ENCODE data around the gene ATXN3. TPM values are rescaled to one million over a fixed set of nuclear protein-coding genes. Genes with fewer than 3 reads are reported as not detected.

The ATXN3 gene
- total RNA-seq: 4.6 and 17.0 TPM in 2 replicates

GRCh38 chr14:92106143-92106926 lies at the start of gene ATXN3:
Gene ATXN3, minus strand, starts transcription at chr14:92106582. Its CDS starts 30 bp downstream, at chr14:92106552.

DNA sequence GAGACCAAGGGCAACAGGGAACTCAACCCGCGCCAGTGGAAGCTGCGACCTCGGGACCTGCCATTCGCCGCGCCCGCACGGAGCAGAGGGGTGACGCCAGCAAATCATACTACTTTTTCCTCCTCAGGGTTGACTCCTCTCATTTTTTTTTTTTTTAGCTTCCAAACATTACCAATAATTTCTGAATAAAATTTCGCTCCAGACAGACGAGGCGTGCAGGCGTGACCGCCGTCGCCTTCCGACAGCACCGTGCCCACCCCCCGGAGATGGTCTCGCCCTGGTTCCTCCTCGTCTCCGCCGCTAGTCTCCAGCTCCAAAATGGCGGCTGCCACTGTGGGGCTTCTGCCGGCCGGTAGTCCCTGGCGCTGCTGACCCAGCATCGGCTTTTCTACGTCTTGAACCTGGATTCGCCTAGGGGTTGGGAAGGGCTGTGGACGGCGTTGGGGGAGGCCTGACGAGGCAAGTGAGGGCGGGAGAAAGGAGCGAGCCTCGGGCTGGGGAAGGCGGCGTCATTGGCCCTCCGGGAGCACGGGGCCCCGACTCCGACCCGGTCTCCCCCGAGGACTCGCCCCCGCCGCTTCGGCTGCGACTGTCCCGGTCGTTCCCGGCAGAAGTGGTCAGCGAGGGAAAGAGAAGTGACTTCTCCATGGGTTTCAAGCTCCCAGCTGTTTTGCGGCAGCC lies 15.4 kb upstream of the ATXN3 start, which contains the start of the genes CPSF2 and NDUFB1:
CPSF2 (plus strand) TSS at position 300 of the 681 bp plus-strand sequence. CDS start 9,016 bp downstream, outside the sequence.
NDUFB1 (minus strand) TSS at position 37 of the 681 bp plus-strand sequence. CDS start 4,069 bp downstream, outside the sequence.

DNA sequence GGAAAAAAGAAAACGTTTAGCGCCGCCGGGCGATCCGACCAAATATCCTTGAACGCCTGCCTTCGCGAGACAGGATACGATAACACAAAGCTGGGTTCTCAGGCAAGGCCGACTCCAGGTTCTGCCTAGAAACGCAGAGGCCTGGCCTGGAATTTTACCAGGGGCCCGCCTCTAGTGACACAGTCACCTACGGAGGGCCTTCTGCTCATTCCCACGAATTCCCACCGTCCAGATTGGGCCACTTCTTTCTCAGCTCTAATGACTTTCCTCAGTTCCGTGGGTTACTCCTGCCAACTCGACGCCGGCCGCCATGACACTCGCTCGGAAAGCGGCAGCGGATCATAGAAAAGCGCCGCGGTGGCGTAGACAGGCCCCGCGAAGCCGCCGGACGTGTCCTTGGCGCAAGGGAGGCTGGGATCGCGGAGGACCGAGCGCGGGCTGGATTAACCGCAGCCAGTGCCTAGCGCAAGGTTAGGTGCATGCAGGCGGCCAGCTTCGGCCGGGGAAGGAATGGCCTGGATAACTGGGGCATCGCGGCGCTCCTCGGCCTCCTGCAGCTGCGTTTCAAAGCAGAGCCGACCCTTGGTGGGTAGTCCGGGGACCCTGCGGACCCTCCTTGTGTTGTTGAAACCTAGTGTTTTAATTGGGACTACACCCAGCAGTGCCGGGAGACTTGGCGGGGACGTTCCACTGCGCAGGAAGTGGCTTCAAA lies 66.5 kb downstream of the ATXN3 start, which contains the start of gene TRIP11:
TRIP11 (minus strand) TSS at position 341 of the 712 bp plus-strand sequence. CDS start 374 bp downstream, outside the sequence.

Other genes with a start within 250 kb of the ATXN3 start
- under 0.01 TPM in 1 of 2 replicates, not detected in the other for gene TC2N, start 239.0 kb downstream of the ATXN3 start, total RNA-seq
- gene FBLN5, start 158.9 kb downstream of the ATXN3 start, total RNA-seq: 138 and 153 TPM in 2 replicates
- 8.5 and 12.6 TPM in 2 replicates for gene TRIP11, start 66.5 kb downstream of the ATXN3 start, total RNA-seq
- gene NDUFB1, start 15.1 kb upstream of the ATXN3 start, total RNA-seq: 158 and 241 TPM in 2 replicates
- gene CPSF2, start 15.4 kb upstream of the ATXN3 start, total RNA-seq: 31.7 and 44.7 TPM in 2 replicates
- not detected in 2 replicates for gene SLC24A4, start 216.6 kb upstream of the ATXN3 start, total RNA-seq

Measured in bronchus fibroblast of lung (primary cell).